Psoas muscle (tissue), 8 donors: ENCODE data around the gene NFATC1. TPM values are rescaled to one million over a fixed set of nuclear protein-coding genes. Genes with fewer than 3 reads are reported as not detected.

Experiments
- ATAC-seq, 4 donors: fragments of 200-7000 bp; cut with Tn5 transposase; one replicate each; pipeline ENCODE4 v1.9.1; 2020; ENCODE audit warnings: moderate library complexity in 3 of 4, mild to moderate bottlenecking in 2 of 4
- DNase-seq, 2 donors: peaks; one replicate each; pipeline ENCODE4 v3.0.0-alpha.2; 2020
- H3K27ac ChIP-seq: fragments of 200-600 bp; one replicate; pipeline ENCODE4 v1.8.0; 2022
- H3K27me3 ChIP-seq, 3 donors: fragments of 200-600 bp in 1 of 3; one replicate each; pipeline versions ENCODE4 v1.6.1 to v1.8.0; 2013 to 2022; ENCODE audit warnings: low read length in 2 of 3, mild to moderate bottlenecking in 2 of 3, moderate library complexity in 1 of 3; ENCODE audit not compliant: insufficient read depth in 3 of 3
- H3K36me3 ChIP-seq, 2 donors: fragments of 200-600 bp in 1 of 2; one replicate each; pipeline versions ENCODE4 v1.6.1 to v1.8.0; 2013 to 2022; ENCODE audit warnings: low read depth in 1 of 2, mild to moderate bottlenecking in 1 of 2, moderate library complexity in 1 of 2; ENCODE audit not compliant: insufficient read depth in 1 of 2
- H3K4me1 ChIP-seq: fragments of 200-600 bp; one replicate; pipeline ENCODE4 v1.8.0; 2022
- H3K4me3 ChIP-seq: fragments of 200-600 bp; one replicate; pipeline ENCODE4 v1.8.0; 2022; ENCODE audit warnings: mild to moderate bottlenecking
- H3K9me3 ChIP-seq: fragments of 200-600 bp; one replicate; pipeline ENCODE4 v1.8.0; 2022
- WGBS, 3 donors: extraction: QIAGEN DNeasy Blood & Tissue Kit; methylation state at CpG; one replicate each; pipeline versions ENCODE4 v1.1.6 to v1.1.7; 2013; 5-methylcytosine and 5-hydroxymethylcytosine counted together
- intact Hi-C, 2 donors: fragments of 100-400 bp; cut with DNase I; formaldehyde crosslinking; loops; one replicate each; pipeline versions ENCODE4 v1.11.0 to v1.14.2; 2022
- polyA plus RNA-seq, 3 donors: library from polyadenylated mRNA; stranded (reverse); fragments of 200-250 nt; gene quantifications; one replicate each; pipeline ENCODE4 v1.2.3, GENCODE V29; 2013
- total RNA-seq, 4 donors: library from RNA; stranded (reverse); fragmentation: NEBNext Ultra II Directional in 2 of 4; extraction: Animal tissue kit (Norgen Biotek cat#: 25700) in 2 of 4; gene quantifications; one replicate each; pipeline versions ENCODE4 v1.2.1 to v1.2.4, GENCODE V29; 2021 to 2023
- TF ChIP-seq, protein P1 (sequence below): fragments of 200-600 bp; IDR thresholded peaks from one replicate; pipeline ENCODE4 v1.8.0; 2022; ENCODE audit warnings: antibody characterized with exemption
- donor health status: healthy with polysubstance abuse.
- donor health status: DM: no; HTN: no; CAD: no; lungs with moderate emphysema.
- donor health status: Bipolar disorder and iron deficiency.
- donor health status: healthy.
- donor health status: DM: yes; HTN: yes; CAD: no.
- donor health status: DM: no; HTN: no; CAD: no.
- donor health status: DM: no; HTN: no; CAD: no.
- donor health status: DM: yes; HTN: yes; CAD: no.

Gene NFATC1
- total and polyA plus RNA-seq, 7 donors = 3.0 to 28.7 (median 21.0) TPM

DNA sequence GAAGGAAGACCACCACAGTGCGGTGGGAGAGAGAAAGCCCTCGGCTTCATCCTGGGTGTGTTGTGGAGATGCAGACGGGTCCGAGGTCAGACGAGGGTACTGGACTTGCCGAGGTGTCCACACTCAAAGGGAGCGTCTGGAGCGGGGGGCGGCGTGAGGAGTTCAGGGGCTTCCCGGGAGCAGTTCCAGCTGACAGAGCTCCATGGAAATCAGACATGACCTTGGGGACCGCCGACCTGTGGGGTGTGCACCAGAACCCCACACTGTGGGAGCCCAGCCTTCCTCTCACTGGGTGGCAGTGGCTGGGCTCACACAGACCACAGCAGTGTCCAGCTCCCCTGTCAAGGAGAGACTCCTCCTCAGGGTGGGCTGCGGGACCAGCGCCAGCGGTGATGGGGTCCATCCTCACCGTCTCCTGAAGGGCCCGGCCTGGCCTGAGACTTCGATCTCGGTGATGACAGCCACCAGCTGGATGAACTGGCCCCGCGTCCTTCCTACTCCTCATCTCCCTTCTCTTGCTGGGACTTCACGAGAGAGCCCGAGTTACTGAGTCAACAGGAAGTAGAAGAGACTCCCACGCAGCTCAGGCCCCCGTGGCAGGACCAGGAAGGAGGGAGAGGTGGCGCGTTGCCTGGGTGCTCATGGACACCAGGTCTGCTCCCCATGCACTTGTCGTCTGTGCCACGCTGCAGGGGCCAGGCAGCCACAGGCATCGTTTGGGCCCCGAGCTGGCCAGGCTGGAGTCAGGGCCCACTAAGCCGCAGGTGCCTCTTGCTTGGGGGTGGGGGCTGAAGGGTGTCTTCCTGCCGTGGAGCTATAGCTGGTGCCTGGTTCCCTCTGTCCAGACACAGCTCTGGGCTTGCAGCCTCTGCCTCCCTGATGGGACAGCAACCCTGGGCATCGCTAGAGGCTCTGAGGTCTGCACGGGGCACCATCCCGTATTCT, 182.0 kb downstream of the NFATC1 start:
- H3K4me1 ChIP-seq = peaks cover 13% of the 10 kb centered on the region
- ATAC-seq = no peak
- intact Hi-C loops = no loop called here
- no peak overlapping the region for H3K27ac ChIP-seq
- peaks cover 6% of the 10 kb centered on the region for H3K9me3 ChIP-seq
- no peak overlapping the region for H3K4me3 ChIP-seq
- DNase-seq = peak in 1 of 2 donors; percentile 46
- 51 to 63% (median 52%) methylated on average over 37 of the region's 37 CpGs for WGBS, 3 donors
- no peaks in the 10 kb centered on the region for H3K27me3 ChIP-seq
- no peaks in the 10 kb centered on the region for H3K36me3 ChIP-seq
- TF ChIP-seq, protein P1, sequence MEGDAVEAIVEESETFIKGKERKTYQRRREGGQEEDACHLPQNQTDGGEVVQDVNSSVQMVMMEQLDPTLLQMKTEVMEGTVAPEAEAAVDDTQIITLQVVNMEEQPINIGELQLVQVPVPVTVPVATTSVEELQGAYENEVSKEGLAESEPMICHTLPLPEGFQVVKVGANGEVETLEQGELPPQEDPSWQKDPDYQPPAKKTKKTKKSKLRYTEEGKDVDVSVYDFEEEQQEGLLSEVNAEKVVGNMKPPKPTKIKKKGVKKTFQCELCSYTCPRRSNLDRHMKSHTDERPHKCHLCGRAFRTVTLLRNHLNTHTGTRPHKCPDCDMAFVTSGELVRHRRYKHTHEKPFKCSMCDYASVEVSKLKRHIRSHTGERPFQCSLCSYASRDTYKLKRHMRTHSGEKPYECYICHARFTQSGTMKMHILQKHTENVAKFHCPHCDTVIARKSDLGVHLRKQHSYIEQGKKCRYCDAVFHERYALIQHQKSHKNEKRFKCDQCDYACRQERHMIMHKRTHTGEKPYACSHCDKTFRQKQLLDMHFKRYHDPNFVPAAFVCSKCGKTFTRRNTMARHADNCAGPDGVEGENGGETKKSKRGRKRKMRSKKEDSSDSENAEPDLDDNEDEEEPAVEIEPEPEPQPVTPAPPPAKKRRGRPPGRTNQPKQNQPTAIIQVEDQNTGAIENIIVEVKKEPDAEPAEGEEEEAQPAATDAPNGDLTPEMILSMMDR = no peak

DNA sequence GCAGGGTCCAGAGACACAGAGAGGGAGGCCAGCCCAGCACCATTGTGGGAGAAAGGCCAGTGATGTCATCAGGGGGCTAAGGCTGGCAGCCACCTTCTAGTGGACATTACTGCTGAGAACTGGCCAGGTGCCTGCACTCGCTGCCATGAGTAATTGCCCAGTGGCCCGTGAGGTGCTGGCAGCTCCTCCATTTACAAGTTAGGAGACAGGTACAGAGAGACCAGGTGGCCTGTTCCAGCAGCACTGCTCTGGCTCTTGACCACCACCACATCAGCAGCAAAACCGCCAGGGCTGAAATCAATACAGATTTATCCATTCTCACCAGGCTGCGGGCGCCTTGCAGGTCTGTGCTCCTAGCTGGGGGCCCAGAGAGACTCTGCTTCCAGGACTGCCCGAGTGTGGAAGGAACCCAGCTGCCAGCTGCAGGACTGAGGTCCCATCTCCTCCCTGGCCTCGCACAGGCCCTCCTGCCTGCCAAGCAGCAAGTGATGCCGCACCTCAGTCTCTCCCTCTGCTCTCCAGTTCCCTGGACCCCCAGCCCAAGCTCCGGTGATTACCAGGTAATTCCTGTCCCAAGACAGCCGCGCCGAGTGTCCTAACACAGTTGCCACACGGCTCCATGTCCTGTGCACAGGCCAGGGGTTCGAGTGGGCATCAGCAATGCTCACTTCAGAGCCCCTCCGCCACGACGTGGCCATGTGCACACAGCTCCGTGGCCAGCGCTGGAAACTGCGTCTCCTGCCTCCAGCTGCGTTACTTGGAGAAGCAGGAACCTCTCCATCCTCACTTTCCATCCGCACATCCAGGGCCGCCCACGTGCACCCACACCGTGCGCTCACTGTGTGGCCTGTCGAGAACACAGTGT, 182.9 kb downstream of the NFATC1 start:
- TF ChIP-seq, protein P1 = no peak
- Histone ChIP-seq H3K4me1 (peaks cover 13% of the 10 kb centered on the region), H3K36me3 (no peaks in the 10 kb centered on the region), H3K4me3 (no peak overlapping the region), H3K27ac (no peak overlapping the region), H3K9me3 (no peaks in the 10 kb centered on the region), H3K27me3 (no peaks in the 10 kb centered on the region)
- WGBS, 3 donors = 85 to 93% (median 90%) methylated on average over 27 of the region's 27 CpGs
- DNase-seq (peak in 1 of 2 donors; percentile 40), ATAC-seq (no peak)
- intact Hi-C loops = no loop called here
